HepG2 (cell line): Measurements from ENCODE around the gene AKAIN1. TPM values are rescaled to one million over a fixed set of nuclear protein-coding genes. Genes with fewer than 3 reads are reported as not detected.

Experiments used
- ATF6 ChIP-seq: sonication (generic); formaldehyde crosslinking; conservative IDR thresholded peaks from 2 replicates; pipeline ENCODE4 v1.4.0; 2020; ENCODE audit warnings: missing genetic modification reagents
- CCDC6 ChIP-seq: sonication (generic); formaldehyde crosslinking; IDR thresholded peaks from 2 replicates; pipeline ENCODE4 v1.8.1; 2022; ENCODE audit warnings: mild to moderate bottlenecking, missing genetic modification reagents, moderate library complexity
- CSRNP1 ChIP-seq: sonication (generic); formaldehyde crosslinking; IDR thresholded peaks from 2 replicates; pipeline ENCODE4 v1.8.1; 2023; ENCODE audit warnings: mild to moderate bottlenecking, missing genetic modification reagents
- FOXA3 ChIP-seq: IDR thresholded peaks from 2 replicates; pipeline ENCODE4 v1.6.1; 2016; ENCODE audit warnings: missing genetic modification reagents, missing compliant biosample characterization
- KDM1A ChIP-seq: IDR thresholded peaks from 2 replicates; pipeline ENCODE4 v1.6.1; 2016; ENCODE audit warnings: missing compliant biosample characterization
- NBN ChIP-seq: fragments of 450-650 bp; conservative IDR thresholded peaks from 2 replicates; pipeline ENCODE4 v1.6.1; 2017
- NCOA5 ChIP-seq: sonication (generic); formaldehyde crosslinking; IDR thresholded peaks from 2 replicates; pipeline ENCODE4 v1.4.0; 2020; ENCODE audit warnings: missing genetic modification reagents
- NCOR1 ChIP-seq: fragments of 200-600 bp; sonication (generic); IDR thresholded peaks from 2 replicates; pipeline ENCODE4 v1.7.0; 2017; ENCODE audit warnings: antibody characterized with exemption, low read length, borderline replicate concordance
- NFIB ChIP-seq: sonication (generic); formaldehyde crosslinking; IDR thresholded peaks from 2 replicates; pipeline ENCODE4 v1.9.0; 2021; ENCODE audit warnings: missing genetic modification reagents, mild to moderate bottlenecking, borderline replicate concordance
- RBAK ChIP-seq: sonication (generic); formaldehyde crosslinking; IDR thresholded peaks from 2 replicates; pipeline ENCODE4 v1.5.1; 2020; ENCODE audit warnings: mild to moderate bottlenecking, missing genetic modification reagents
- RFX3 ChIP-seq: IDR thresholded peaks from 2 replicates; pipeline ENCODE4 v1.6.1; 2016; ENCODE audit warnings: missing biosample characterization, missing genetic modification reagents
- SMAD9 ChIP-seq: sonication (generic); formaldehyde crosslinking; IDR thresholded peaks from 2 replicates; pipeline ENCODE4 v1.5.1; 2020; ENCODE audit warnings: mild to moderate bottlenecking, missing genetic modification reagents
- TBX2 ChIP-seq: sonication (generic); formaldehyde crosslinking; IDR thresholded peaks from 2 replicates; pipeline ENCODE4 v1.5.0; 2020; ENCODE audit warnings: missing genetic modification reagents, mild to moderate bottlenecking, borderline replicate concordance
- TOE1 ChIP-seq: sonication (generic); formaldehyde crosslinking; IDR thresholded peaks from 2 replicates; pipeline ENCODE4 v1.4.0; 2020; ENCODE audit warnings: mild to moderate bottlenecking, missing genetic modification reagents
- ZBTB14 ChIP-seq: sonication (generic); formaldehyde crosslinking; IDR thresholded peaks from 2 replicates; pipeline ENCODE4 v1.4.0; 2020; ENCODE audit warnings: missing genetic modification reagents
- ZBTB20 ChIP-seq: sonication (generic); formaldehyde crosslinking; IDR thresholded peaks from 2 replicates; pipeline ENCODE4 v1.8.1; 2023; ENCODE audit warnings: missing genetic modification reagents, low read depth, mild to moderate bottlenecking, borderline replicate concordance
- ZBTB8A ChIP-seq: sonication (generic); formaldehyde crosslinking; IDR thresholded peaks from 2 replicates; pipeline ENCODE4 v1.4.0; 2020; ENCODE audit warnings: mild to moderate bottlenecking, low read depth, missing genetic modification reagents, borderline replicate concordance
- ZFYVE20 ChIP-seq: sonication (generic); formaldehyde crosslinking; IDR thresholded peaks from 2 replicates; pipeline ENCODE4 v1.8.0; 2023; ENCODE audit warnings: low read depth, mild to moderate bottlenecking, moderate library complexity, missing genetic modification reagents, borderline replicate concordance
- ZNF180 ChIP-seq: sonication (generic); formaldehyde crosslinking; IDR thresholded peaks from 2 replicates; pipeline ENCODE4 v1.4.0; 2020; ENCODE audit warnings: low read depth, missing genetic modification reagents, borderline replicate concordance
- ZNF629 ChIP-seq: sonication (generic); formaldehyde crosslinking; conservative IDR thresholded peaks from 2 replicates; pipeline ENCODE4 v1.5.0; 2020; ENCODE audit warnings: missing genetic modification reagents
- ZNF747 ChIP-seq: sonication (generic); formaldehyde crosslinking; IDR thresholded peaks from 2 replicates; pipeline ENCODE4 v1.8.1; 2023; ENCODE audit warnings: missing genetic modification reagents, mild to moderate bottlenecking, borderline replicate concordance
- ZSCAN12 ChIP-seq: sonication (generic); formaldehyde crosslinking; IDR thresholded peaks from 2 replicates; pipeline ENCODE4 v1.9.0; 2021; ENCODE audit warnings: mild to moderate bottlenecking, missing genetic modification reagents
- polyA plus RNA-seq, 8 experiments: library from polyadenylated mRNA; depleted of rRNA in 3 of 8; stranded (reverse) in 7 of 8; unstranded in 1 of 8; fragments of >200 nt; fragmentation: Illumina TruSeq in 4 of 8; extraction: Trizol in 4 of 8; gene quantifications; 2 replicates each; pipeline versions ENCODE4 v1.2.1 to v1.2.3, GENCODE V29; 2011 to 2016; ENCODE audit warnings: low read depth in 4 of 8, missing spikeins in 1 of 8, mixed read lengths in 1 of 8; ENCODE audit not compliant: insufficient read depth in 1 of 8
- total RNA-seq, 5 experiments: library from RNA; depleted of rRNA; stranded (reverse); fragments of >200 nt; fragmentation: Illumina TruSeq; extraction: Trizol; gene quantifications; 2 replicates each; pipeline ENCODE4 v1.2.3, GENCODE V29; 2016; ENCODE audit warnings: low read depth in 1 of 5
- TF ChIP-seq, protein P1 (sequence below): sonication (generic); formaldehyde crosslinking; IDR thresholded peaks from 2 replicates; pipeline ENCODE4 v1.4.0; 2020; ENCODE audit warnings: missing genetic modification reagents, low read depth, mild to moderate bottlenecking, borderline replicate concordance

Gene AKAIN1
- total and polyA plus RNA-seq, 2 of the 13 experiments (the other 11 are each of a cell fraction or from before 2014, with no cell fraction given), result not detected

- TF ChIP-seq ZNF629 (CRISPR knock-in tag) (0 out of 2 replicates have a peak, but pooled peaks have one; percentile 37), NFIB (CRISPR knock-in tag) (no peak), CSRNP1 (CRISPR knock-in tag) (peak; percentile 86; the same call in 1 of the 2 replicates), ZBTB8A (CRISPR knock-in tag) (0 out of 2 replicates have a peak, but pooled peaks have one; percentile 68), TOE1 (CRISPR knock-in tag) (no peak), ZNF747 (CRISPR knock-in tag) (peak; percentile 56; the same call in 1 of the 2 replicates), ATF6 (CRISPR knock-in tag) (no peak), RFX3 (CRISPR knock-in tag) (no peak), NCOR1 (0 out of 2 replicates have a peak, but pooled peaks have one; percentile 19), FOXA3 (CRISPR knock-in tag) (no peak), TBX2 (CRISPR knock-in tag) (peak; percentile 72), ZBTB14 (CRISPR knock-in tag) (peak; percentile 65), ZFYVE20 (CRISPR knock-in tag) (0 out of 2 replicates have a peak, but pooled peaks have one; percentile 89), KDM1A (CRISPR knock-in tag) (no peak), RBAK (CRISPR knock-in tag) (no peak), ZNF180 (CRISPR knock-in tag) (peak; percentile 55; the same call in 1 of the 2 replicates), NBN (no peak), ZSCAN12 (CRISPR knock-in tag) (peak; percentile 84), NCOA5 (CRISPR knock-in tag) (no peak), SMAD9 (CRISPR knock-in tag) (no peak), ZBTB20 (CRISPR knock-in tag) (peak; percentile 87; the same call in 1 of the 2 replicates), CCDC6 (peak; percentile 73)
- TF ChIP-seq, protein P1, sequence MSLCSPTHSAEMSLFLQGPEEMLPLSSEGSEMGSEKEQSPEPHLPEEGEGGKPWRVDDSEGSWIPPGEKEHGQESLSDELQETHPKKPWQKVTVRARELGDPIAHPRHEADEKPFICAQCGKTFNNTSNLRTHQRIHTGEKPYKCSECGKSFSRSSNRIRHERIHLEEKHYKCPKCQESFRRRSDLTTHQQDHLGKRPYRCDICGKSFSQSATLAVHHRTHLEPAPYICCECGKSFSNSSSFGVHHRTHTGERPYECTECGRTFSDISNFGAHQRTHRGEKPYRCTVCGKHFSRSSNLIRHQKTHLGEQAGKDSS (CRISPR knock-in tag), result peak; percentile 81
Observed at GRCh38 chr18:5237723-5238370, 40.8 kb upstream of the AKAIN1 start (continued).
